NCI-H1092 treated with DMSO at 0.1 percent for 48 hours (cell line): ENCODE results near the gene CAB39.
"Not testable (repeated sequence)": the region's sequence is repeated elsewhere in the genome, so short reads cannot be mapped to it uniquely, and the experiment has no call there.

Source experiments
- DNase-seq: peaks from one replicate; lab custom pipeline; 2025; lab: John Stamatoyannopoulos, UW

CAB39 gene

DNA sequence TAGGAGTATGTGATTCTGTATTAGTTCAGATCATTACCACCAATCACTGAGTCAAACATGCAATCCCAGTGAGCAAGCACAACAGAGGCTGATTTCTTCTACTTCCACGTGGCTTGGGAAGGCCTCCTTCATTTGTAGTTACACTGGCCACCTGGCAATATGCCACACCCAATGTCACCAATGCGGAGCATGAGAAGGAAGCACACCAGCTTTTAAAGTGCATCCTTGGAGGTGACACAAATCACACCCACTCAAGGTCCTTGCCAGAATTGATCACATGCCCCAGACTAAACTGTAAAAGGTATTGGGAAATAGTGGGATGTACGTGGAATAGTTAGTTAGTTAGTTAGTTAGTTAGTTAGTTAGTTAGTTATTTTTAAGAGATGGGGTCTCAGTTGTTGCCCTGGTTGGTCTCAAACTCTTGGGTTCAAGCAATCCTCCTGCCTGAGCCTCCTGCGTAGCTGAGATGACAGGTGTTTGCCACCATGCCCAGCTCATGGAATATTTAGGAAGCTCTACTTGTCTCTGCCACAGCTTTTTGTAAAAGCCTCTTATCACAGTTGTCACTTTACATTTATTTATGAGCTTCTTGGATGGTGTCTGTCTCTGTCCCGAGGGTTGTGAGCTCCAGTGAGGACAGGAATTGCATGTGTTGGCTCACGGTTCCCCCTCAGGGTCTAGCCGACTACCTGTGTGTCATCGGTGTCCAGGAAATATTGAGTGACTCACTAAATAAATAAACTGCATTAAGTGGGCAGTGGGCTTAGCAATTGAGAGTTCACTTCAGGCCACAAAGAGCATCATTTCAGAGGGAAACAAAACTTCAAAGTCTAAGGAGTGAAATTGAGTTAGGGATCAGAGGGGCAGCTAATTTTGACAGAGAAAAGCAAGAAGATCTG, 28.1 kb upstream of the CAB39 start:
- no peak for DNase-seq

DNA sequence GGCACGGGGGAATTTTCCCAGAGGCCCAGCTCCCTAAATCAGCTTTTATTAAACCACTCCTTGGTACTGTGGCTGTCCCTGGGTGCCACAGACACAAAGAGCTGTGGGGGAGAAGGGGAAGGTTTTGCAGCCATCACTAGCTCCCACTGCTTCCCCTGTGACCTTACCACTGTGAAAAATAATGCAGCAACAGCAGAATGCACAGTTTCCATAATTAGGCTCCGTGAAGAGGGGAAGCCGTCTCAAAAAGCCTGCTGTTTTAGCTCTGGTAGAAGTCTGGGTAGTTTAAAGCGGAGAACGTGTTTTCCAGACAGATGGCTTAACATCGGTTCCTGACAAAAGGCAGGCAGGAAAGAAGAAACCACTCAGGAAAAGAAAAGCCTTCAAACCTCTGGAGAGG, 27.5 kb upstream of the CAB39 start:
- DNase-seq, result no peak

DNA sequence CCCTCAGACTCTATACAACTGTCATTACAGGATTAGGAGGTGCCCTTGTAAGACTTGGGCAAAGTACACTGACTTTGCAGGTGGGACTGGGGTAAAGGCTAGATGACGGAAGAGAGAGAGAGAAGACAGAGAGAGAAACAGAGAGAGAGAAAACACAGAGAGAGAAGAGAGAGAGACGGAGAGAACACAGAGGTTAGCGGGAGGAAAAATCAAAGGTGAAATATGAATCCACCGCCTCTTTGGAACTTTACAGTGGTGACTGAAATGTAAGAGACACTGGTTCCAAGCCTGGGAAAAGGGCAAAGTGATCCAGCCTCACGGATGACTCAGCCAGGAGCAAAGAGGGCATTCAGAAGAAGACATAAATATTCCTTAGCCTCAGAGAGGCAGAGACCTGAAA, 25.1 kb upstream of the CAB39 start:
- no peak for DNase-seq

DNA sequence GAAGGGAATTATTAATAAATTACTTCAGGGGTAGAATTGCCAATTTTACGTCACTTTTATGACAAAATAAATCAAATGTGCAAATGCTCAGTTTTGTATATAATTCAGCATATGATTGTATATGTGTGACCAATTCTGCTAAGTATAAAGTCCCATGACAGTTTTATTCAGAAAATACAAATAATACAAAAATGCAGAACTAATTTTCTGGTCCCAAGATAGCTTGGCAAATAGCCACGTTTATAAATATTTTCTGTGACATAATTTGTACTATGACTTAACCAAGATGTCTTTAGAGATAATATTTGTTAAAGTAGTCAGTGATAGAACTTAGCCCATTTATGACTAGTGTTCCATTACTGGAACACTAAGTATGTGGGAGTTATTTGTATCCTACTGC, 24.2 kb upstream of the CAB39 start:
- no peak for DNase-seq

DNA sequence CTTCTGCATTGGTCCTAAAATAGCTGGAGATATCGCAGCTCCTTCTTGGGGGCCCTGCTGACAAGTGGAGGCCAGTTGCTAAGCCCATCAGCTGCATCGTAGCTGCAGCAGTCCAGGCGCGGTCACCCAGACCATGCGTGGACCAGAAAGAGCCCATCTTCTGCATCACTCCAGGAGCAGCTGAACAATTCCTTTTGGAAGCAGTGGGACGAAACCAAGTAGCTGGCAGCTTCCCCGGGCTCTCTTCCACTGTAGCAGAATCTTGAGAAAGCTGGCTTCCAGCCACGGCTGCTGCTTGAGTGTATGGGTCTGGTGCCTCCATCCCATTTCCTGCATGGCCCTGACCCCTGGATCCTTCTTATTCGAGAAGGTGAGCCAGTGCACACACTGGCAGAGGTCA, 22.2 kb upstream of the CAB39 start:
- no peak for DNase-seq

DNA sequence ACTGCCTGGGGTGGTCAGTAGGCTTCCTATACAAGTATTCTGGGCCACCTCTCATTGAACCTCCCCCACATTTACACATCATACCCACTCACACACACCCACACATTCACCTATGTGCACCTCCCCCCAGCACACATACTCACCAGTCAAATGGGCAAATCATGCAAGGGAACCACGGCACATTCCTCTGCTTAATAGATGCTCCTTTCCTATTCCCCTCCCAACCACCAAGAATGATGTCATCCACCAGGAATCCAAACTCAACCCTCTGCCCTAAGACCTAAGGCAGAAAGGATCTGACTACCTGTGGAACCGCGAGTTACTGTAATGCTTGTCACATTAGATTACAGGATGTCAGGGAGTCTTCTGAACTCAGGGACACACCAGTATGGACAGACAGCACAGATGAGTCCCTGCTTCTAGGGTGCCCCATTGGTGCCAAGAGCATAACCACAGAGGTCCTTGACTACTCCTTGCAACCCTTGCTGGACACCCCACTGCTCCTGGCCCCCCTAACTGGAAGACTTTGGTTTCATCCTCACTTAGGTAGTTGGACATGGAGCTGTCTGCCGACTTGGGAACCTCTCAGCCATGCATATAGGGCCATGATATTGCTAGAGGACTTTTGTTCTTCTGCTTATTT, 21.5 kb upstream of the CAB39 start:
- DNase-seq, result no peak

DNA sequence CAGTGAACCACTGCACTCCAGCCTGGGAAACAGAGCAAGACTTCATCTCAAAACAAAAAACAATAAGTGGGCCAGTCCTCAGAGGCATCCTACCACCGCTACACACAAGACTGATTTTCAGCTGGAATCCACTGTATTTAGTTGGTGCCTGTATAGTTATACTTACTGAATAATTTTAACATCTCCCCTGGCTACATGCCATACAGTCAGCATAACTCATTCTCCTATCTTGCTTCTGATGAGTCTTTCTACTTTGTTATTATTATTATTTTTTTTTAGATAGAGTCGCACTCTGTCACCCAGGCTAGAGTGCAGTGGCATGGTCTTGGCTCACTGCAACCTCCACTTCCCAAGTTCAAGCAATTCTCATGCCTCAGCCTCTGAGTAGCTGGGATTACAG, 19.9 kb upstream of the CAB39 start:
- no peak for DNase-seq

DNA sequence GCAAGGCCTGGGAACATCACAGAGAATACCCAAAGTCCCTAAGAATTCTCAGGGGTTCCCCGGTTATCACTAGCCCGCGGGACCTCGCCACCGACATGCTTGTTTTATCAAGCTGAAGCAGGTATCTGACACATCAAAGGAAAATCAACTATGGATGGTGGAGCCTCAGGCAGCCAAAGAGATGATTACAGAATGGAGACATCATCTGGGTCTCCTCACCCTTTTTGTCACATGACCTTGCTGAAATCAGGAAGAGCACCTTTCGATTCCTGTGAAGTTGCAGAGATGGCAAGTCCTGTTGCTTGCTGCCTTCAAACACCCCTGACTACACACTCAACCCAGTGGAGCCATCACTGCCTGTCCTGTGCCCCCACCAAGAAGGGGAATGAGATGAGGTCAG, 19.2 kb upstream of the CAB39 start:
- no peak for DNase-seq

DNA sequence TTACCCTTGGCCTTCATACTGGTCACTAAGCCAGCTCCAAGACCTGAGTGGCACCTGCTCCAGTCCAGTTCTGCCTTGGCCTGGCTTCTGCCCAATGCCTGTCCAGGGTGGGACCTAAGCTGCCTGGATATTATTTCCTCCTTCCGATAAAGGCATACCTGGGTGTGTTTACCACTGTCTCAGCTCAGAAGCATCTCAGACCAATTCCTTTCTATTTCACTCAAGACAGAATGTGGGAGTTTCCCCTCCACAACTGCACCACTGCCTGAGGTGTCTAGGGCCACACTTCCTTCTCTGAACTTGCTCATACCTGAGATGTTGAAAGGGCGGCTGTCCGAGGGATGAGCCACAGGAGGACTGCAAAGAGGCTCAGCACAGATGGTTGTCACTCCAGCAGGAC, 18.4 kb upstream of the CAB39 start:
- DNase-seq, result no peak

DNA sequence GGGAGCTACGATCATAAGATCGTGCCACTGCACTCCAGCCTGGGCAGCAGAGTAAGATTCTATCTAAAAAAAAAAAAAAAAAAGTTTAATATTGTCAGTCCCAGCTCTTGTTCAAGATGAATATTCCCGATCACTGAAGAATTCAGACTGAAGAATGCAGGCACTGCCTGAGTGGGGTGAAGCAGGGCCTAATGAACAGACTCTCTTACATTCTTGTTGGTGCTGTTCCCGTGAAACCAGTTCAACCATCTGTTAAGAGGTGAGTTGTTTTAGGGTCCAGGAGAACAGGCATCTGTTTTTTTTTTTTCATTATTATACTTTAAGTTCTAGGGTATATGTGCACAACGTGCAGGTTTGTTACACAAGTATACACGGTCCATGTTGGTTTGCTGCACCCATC, 17.1 kb upstream of the CAB39 start:
- DNase-seq, result no peak

DNA sequence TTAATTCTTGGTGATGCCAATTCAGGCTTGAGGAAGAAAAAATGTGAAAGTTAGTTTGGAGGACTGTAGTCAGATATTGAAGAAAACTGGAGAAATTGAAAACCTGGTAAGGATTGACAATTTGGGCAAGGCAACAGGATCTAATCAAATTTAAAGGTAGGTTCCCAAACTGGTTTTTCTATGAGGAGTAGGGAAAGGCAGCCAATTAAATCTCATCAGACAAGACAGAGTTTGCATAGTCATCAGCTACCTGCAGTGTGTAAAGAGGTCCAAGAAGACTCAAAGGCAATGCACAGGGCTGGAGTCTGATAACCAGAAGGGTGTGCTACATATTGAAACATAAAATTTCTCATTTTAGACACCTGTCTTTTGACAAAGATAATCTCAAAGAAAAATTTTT, 16.0 kb upstream of the CAB39 start:
- no peak for DNase-seq

DNA sequence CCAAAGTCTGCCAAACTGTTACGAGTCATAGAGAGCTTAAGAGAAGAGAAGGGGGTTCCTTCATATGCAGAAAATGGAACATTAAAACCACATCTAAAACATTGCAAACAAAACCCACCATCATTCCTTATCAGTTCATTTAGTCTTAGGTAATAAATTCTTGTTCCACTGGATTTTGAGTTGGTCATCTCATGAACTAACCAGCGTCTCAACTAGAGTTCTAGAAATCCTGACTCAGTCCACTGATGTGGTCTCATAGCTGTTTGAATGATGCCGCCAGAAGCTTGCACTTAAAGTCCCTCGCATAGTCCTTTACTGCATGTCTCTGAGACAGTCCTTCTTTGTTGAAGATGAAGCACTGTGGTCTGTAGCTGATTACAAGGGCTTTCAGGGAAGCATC, 15.0 kb upstream of the CAB39 start:
- no peak for DNase-seq

DNA sequence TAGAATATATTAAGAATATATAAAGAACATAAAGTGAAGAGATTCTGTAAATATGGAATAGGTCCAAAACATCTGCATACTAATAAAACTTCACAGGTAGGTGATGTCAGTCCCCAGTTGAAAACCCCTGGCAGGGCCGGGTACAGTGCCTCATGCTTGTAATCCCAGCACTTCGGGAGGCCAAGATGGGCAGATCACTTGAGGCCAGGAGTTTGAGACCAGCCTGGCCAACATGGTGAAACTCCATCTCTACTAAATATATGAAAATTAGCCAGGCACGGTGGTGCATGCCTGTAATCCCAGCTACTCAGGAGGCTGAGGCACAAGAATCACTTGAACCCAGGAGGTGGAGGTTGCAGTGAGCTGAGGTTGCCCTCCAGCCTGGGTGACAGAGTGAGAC, 13.9 kb upstream of the CAB39 start:
- not testable (repeated sequence) for DNase-seq

DNA sequence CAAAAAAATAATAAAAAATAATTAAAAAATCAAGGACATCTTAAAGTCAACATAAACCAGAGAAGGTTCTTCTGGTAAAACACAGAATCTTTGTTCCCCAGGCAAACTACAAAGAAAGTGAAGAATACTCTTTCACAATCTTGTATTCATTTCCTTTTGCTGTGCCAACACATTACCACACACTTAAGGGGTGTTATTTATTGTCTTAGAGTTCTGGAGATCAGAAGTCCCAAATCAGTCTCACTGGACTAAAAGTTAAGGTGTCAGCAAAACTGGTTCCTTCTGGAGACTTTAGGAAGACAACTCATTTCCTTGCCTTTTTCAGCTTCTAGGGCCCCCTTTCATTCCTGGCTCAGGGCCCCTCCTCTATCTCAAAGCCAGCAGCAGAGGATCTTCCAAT, 12.2 kb upstream of the CAB39 start:
- DNase-seq, result no peak

DNA sequence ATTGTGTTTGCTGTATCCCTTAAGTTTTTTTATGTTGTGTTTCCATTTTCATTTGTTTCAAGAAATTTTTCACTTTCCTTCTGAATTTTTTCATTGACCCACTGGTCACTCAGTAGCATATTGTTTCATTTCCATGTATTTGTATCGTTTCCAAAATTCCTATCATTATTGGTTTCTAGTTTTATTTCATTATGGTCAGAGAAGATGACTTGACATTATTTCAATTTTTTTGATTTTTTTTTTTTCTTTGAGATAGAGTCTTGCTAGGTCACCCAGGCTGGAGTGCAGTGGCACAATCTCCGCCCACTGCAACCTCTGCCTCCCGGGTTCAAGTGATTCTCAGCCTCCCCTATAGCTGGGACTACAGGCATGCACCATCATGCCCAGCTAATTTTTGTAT, 11.3 kb upstream of the CAB39 start:
- no peak for DNase-seq

DNA sequence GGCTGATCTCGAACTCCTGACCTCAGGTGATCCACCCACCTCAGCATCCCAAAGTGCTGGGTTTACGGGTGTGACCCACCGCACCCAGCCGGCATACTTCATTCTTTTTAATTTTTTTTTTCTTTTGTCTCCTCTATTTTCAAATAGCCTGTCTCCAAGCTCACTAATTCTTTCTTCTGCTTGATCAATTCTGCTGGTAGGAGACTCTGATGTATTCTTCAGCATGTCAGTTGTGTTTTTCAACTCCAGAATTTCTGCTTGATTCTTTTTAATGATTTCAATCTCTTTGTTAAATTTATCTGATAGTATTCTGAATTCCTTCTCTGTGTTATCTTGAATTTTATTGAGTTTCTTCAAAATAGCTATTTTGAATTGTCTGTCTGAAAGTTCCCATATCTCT, 10.2 kb upstream of the CAB39 start:
- not testable (repeated sequence) for DNase-seq

DNA sequence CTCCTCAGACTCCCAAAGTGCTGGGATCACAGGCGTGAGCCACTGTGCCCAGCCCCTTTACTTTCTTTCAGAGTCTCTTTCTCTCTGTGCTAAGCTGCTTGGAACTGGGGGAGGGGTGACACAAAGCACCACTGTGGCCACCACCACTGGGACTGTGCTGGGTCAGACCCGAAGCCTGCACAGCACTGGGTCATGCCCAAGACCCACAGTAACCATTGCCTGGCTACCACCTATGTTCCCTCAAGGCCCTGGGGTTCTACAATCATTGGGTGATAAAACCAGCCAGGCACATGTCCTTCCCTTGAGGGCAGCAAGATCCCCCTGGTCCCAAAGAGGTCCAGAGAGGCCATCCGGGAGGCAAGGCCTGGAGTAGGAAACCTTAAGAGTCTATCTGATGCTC, 9.1 kb upstream of the CAB39 start:
- DNase-seq, result no peak

DNA sequence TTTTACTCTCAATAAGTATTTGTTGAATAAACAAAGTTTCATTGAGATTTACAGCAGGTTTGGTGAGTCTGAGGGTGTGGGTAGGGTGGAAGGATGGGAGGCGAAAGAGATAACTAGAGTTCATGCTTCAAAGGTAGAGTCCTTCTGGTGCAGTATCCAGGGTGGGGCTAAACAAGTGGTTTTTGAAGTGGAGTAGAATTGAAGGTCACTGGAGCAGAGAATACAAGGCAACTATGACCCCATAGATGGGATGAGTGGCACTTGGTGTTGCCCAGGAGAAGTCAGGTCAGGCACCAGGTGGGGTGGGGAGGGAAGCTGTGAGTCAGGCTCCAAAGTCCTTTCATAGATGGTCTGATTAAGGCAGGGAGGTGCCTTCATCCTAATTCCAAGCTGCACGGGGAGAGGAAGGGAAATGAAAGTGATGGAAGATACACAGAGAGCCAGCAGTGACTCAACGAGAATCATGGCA, 6.6 kb upstream of the CAB39 start:
- no peak for DNase-seq

DNA sequence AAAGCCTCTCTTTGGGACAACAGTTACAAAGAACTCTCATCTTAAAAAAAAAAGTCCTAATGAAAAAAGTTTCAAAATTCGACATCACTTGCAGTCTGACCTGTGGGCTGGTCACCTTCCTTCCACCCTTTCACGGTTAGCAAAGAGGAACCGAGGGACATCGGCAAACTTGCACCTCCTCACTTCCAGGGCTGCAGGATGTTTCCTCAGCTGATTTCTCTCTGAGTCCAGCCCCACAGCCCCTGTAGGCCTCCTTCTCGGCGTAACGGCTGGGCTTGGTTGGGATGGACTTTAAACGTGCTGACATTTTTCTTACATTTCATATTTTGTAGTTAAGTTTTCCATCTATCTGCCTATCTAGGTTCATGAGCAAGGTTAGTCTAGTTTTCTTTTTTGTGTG, 5.7 kb upstream of the CAB39 start:
- no peak for DNase-seq

DNA sequence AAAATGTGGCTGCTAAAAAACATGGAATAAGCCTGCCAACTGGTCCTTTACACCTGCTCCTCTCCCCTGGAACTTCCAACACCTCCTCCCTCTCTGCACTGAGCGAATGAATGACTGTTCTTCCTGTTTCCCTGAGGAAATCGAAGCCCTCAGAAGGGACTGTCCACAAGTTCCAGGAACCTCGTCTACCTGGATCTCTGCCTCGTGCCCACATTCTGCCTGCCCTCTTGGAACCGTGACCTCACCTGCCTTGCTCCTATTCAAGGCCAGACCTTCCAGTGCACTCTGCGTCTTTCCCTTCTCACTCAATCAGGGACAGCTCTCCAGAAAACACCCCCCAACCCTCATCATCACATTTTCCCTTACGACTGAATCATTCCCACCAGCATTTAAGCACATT, 4.4 kb upstream of the CAB39 start:
- no peak for DNase-seq

DNA sequence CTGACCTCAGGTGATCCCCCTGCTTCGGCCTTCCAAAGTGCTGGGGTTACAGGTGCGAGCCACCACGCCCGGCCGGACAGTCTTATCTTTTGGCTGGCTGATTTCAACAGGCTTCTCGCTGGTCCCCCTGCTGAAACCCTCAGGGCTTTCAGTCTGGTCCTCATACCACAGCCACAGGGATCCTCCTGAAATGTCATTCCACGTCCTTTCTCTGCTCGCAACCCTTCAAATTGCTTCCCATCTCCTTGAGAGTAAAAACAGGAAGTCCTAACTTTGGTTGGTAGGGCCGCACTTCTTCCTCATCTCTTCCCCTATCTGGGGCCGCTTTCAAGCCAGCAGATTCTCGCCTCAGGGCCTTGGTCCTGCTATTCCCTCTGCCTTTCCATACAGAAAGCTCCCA, 1.4 kb upstream of the CAB39 start:
- no peak for DNase-seq

DNA sequence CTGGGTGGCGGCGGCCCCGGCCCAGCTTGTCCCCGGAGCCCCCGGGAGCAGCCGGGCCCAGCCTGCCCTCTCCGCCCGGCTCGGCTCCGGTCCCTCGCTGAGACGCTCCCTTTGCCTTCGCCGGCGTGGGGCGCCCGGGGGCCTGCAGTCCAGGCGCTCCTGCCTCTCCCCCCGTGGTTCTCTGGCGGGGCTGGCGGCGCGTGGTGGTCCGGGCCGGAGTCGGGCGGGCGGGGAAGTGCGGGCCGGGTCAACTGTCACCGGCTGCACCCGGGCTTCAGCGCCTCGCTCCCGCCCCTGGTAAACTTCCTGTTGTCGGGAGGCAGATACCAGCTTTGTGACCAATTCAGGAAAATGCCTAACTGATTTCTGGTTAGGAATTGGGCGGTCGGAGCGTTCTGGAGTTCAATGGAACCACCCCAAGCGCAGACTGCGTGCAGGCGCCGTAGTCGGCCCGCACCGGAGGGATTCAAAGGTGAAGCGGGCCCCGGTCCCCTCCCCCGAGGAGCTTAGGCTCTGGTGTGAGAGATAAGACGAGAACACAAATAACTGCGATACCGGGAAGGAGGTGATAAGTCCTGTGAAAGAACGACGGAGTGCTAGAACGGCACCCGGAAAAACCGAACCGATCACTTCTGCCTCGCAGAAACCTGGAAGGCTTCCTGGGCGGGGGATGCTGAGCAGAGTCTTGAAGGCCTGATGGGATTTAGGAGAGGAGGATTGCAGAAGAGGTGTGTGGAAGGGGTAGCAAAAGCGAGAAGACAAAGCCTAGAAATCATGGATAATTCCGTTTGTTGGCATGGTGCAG, 891 bp downstream of the CAB39 start:
- DNase-seq, result no peak

DNA sequence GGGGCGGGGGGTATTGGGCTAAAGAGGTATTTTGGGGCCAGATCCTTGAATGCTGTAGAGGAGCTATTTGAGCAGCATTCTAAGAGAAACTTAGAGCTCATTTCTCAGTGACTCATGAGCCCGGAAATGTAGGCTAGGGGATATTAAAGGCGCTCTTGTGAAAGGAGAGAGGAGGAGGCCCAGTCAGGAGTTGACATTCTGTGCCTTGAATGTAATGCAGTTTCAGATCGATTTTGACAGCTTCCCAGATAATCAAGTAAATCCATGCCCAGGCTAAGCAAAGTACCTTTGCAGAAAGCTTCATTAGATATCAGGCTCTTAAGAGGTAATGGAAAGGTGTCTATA, 1.5 kb downstream of the CAB39 start:
- no peak for DNase-seq
